HG03378 (cell line): Measurements from ENCODE around the gene HRH4.

ENCODE experiments used
- ATAC-seq: cut with Tn5 transposase; IDR thresholded peaks from one replicate; pipeline ENCODE4 v1.9.1; 2021; ENCODE audit warnings: mild to moderate bottlenecking, moderate library complexity; ENCODE audit not compliant: unreplicated experiment

Gene HRH4

DNA sequence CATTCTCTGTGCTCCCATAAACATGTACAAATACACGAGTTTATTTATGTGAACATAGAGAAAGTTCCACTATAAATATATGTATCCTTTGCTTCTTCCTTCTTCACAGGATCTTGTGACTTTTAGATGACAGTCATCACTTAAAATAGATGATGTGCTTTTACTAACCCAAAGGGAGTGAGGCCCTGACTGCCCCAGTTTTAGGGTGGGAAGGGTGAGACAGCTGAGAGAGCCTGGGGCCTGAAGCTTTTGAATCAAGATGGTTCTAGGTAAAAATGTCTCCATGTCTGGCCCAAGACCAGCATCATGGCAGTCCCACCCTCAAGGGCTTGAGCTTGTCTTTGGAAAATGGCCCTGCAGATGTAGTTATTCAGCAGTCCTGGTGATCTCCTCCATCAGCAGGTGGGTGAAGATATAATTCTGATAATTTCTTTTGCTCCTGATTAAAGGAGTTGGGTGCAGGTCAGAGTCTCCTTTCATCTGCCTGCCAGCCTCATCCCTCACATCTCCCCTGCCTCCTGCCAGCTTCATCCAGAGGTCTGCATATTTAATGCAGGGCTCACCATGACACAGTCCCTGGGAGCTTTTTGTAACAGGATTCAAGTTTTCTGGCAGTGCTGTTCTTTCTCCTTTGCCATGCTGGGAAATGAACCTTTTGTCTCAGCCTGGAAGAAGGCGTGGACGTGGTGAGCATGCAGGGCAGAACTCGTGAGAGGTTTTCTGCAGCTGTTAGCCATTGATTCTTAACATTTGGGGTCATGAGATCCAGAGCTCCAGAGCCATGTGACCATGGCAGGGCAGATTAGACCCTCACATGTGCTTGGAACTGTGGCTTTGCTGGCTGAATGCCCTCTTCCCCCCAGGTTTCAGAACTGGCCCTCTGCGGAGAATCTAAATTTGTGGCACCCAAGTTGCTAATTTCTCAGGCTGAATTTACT is 2.7 kb downstream of the HRH4 start:
- no peak for ATAC-seq

- ATAC-seq = no peak
Observed at GRCh38 chr18:24465486-24465885, 5.0 kb downstream of the HRH4 start.

DNA sequence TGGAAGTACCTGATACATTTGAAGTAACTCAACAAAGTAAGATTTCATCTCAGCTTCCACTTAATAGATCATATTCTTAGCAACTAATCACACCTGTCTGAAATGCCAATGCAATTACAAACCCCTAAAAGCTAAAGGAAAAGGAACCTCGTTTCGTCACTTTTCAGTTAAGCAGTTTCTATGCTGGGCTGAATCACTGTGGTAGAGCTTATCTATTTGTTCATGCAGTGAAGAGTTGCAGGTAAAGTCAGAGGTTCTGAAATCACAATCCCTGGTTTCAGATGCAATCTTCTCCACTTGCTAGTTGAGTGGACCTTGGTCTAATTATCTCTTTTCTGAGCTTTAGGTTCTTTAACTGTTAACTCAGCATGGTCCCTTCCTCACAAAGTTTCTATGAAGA is 6.3 kb downstream of the HRH4 start:
- ATAC-seq = no peak

DNA sequence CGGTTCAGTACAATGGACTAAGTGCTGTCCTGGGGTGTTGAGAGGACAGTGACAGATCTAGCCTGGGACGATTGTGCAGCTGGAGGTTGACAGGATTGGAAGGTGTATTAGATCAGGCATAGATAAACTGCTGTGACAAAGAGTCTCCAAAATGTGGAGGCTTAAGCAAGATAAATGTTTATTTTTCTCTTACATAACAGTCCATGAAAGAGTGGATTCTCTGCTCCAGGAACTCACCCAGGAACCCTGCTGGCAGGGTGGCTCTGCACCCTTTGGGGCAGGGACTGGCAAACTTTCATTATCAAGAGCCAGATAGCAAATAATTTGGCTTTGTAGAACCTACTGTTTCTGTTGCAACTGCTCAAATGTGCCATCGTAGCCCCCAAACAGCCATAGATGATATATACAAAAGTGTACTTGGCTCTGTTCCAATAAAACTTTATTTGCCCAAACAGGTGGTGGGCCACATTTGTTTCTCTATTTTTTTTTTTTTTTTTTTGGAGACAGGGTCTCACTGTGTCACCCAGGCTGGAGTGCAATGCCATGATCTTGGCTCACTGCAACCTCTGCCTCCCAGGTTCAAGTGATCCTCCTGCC is 9.7 kb downstream of the HRH4 start:
- ATAC-seq = no peak

GRCh38 chr18:24470805-24471204 is 10.4 kb downstream of the HRH4 start:
- no peak for ATAC-seq

DNA sequence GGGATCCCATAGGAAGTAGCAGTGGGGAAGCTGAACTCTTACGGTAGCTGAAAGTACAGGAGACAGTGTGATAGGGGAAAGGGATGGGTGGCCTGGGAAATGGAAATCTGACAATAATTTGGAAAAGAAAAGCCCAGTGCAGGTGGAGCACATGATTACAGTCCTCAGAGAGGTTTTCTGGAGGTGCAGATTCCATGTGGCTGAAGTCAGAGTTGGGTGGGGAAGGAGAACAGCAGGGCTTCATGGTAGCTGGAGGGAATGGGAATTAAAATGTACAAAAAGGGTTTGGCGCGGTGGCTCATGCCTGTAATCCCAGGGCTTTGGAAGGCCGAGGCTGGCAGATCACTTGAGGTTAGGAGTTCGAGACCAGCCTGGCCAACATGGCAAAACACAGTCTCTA is 12.2 kb downstream of the HRH4 start:
- ATAC-seq = no peak

- no peak for ATAC-seq
Observed at GRCh38 chr18:24474406-24474805, 14.0 kb downstream of the HRH4 start.

DNA sequence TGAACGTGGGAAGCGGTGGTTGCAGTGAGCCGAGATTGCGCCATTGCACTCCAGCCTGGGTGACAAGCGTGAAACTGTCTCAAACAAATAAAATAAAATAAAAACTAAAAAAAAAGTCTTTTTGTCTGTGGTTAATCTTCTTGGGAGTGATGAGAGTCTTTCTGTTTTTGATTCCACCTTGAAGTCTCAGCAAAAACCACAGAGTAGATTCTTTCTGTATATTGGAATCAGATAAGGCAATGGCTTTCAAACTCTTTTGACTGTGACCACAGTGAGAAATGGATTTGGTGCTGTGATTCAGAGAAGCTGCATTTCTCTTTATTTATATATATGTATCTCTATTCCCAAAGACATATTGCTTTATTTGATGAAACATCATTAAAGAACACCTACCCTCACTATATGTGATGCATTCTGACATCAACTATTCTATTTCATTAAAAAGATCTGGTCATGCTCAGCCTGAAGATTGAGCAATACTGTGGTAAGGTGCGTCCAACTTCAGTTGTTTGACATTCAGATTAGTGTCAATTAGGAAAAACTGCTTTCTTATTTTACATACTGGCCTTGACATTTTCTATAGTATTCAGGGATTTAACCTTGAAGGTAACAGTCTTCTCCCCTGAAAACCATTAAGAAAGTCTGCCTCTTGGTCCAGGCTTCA is 15.6 kb downstream of the HRH4 start:
- no peak for ATAC-seq

DNA sequence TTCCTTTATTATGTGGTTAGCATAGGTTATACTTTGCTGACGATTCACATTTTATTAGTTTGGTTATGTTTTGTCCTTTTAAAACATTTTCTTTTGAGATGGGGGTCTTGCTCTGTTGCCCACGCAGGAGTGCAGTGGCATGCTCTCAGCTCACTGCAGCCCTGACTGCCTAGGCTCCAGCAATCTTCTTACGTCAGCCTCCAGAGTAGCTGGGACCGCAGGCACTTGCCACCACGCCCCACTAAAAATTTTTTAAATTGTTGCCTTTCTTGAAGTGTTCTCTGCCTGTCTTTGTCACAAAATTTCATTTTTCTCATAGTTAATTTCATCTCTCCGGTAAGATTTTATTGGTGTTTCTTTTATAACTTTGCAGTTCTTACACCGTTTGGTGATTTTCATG is 18.9 kb downstream of the HRH4 start:
- ATAC-seq = no peak

DNA sequence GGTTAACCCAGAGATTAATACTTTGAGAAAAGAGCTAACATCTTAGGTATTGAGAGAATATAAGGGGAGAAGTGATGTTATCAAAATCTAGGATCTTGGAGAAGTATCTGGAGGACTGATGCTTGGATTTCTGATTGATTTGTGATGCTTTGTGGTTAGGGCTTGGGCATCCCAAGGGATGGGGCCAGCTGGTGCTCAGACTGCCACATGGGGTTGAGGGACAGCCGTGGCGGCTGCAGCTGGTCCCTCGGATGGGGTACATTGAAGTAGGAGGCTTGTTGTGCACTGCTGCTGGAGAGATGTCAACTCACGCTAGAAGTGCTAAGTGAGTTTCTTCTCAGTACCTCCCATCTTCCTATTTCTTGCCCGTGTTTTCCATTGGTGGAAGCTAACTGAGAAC is 22.4 kb downstream of the HRH4 start:
- no peak for ATAC-seq

DNA sequence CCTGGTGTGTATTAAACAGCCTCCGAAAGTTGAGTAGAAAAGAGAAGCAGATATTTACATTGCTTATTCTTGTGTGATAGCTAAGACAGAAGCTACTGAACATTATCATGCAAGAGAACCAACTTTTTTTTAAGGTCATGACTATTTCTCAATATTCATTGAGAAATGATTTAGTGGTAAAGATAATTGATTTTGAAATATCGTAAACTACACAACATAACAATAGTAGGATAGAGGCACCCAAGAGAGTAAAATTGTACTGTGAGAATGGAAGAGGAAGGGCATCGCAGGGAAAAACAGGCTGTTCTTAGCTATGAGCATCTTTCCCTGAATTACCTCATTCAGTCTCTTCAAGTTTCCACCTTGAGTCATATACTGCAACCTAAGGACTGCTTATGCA is 25.2 kb downstream of the HRH4 start:
- ATAC-seq = no peak

- ATAC-seq = no peak
Observed at GRCh38 chr18:24486684-24487083, 26.2 kb downstream of the HRH4 start.

DNA sequence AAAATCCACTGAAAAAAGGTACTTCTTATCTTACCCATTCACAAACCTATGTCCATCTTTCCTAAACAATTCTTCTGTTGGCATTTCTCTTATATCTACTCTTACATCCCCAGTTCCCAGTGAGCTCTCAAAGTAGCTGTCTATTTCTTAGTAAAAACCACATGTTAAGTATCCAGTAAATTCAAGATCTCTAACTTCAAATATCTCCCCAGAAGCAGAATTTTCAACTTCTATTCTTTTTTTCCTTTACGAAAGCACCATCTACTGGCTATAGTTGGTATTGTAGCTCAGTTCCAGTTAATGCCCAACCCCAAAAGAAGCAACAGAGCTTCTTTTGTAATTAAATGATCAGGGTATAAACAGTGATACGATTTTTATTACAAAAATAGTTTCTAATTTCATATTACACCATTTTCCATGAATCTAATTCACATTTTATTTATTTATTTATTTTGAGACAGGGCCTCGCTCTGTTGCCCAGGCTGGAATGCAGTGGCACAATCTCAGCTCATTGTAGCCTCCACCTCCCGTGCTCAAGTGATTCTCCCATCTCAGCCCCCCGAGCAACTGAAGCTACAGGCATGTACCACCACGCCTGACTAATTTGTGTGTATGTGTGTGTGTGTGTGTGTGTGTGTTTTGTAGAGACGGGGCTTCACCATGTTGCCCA is 28.5 kb downstream of the HRH4 start:
- ATAC-seq = no peak

GRCh38 chr18:24490539-24490938 is 30.1 kb downstream of the HRH4 start:
- no peak for ATAC-seq

DNA sequence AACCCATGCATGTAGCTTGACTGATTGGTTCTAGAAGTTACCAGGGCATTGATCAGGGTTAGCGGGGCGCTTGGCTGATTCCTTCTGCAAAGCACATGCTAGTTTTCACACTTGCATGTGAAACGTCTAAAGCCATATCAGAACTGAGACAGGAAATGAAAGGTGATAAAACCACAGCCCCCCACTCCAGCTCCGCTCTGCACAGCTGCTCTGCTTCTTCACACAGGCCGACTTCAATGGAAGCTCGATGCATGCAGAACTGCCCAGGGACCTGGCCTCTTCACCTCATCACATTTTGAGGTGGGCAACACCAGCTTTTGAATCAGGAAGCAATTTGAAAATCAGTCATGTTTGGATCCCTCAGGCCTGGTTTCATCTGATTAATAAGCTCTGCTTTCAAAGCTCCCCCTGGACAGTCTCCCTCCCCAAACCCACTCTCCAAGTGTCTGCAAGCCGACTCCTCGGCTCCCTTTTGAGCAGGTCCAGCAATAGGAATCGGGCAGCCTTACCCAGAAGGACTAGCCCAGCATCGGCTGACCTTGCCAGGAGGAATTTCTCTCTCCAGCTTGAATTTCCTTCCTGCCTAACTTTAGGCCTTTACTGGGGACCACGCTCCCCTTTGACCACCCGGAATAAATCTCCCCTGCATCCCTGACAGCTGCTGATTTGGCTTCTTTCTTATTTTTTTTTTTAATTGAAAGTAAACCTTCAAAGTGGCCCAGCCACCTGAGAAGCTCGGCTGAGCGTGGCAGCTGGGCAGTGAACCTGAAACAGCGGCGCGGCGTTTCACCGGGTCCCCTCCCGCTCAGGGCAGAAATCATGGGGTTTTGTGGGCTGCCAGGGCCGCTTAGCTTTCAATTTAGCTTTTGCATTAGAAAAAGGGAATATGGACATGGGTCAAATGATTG is 31.7 kb downstream of the HRH4 start:
- peak; percentile 84 for ATAC-seq

DNA sequence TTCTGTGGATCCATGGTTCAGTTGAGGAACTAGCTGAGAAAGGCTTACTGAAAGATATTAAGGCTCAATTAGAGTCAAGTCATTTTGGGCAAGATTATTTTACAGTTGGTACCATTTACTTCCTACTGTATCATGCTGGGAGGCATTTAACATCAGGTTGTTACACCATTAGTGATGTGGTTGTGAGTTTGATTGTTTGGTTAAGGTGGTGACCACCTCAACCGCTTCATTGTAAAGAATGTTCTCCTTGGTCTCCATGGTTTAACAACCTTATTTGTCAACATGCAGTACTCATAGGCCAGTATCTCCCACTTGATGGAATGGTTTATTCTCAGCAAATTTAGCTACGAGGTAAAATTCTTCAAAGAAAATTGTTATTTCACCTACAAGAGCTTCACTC is 34.1 kb downstream of the HRH4 start:
- no peak for ATAC-seq

DNA sequence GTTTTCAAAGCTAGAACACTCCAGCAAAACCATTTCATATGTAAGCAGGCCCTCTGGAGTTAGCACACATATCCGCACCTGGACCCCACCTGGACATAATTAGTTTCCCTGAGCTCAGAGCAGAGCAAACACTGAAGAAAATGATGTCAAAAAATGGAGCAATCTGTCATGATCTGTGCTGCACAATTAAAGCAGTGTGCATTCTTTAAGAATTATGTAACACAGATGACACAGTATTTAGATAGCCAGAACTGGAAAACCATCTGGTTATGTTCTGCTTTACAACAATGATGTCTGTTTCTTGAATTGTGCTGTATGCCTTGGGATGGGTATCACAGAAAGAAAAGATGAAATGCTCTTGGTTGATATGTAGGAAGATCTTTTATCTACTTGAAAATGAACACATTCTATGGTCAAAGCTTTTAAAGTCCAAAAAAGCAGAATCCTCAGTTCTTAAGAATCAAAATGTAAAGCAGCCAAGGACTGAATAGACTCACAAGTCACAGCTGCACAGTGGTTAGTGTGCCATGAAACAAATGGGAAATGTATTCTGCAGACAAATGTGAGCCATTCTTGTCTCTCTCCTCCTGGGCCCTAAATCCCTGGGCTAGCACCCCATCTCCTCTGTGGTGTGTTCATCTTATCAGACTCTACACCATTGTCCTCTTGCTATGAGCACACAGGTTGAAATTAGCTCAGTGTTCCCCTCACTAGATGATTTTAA is 36.8 kb downstream of the HRH4 start:
- no peak for ATAC-seq

DNA sequence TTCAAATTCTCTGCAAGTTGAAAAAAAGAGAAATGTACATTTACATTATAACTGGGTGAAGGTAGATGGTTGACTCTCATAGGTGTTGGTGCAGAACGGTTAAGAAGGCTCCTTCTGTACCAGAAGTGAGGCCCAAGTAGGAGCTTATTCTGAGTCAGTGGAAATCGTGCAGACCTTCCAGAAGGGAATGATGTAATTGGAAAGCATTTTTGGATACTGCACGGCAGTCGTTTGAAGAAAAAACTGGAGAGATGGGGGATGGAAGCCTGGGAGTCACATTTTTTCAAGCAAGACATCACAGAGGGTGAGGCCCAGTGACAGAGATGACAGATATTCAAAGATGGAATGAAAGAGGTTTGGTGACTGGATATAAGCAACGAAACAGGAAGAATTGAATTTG is 39.4 kb downstream of the HRH4 start:
- no peak for ATAC-seq

- no peak for ATAC-seq
Observed at GRCh38 chr18:24500217-24500616, 39.8 kb downstream of the HRH4 start.

DNA sequence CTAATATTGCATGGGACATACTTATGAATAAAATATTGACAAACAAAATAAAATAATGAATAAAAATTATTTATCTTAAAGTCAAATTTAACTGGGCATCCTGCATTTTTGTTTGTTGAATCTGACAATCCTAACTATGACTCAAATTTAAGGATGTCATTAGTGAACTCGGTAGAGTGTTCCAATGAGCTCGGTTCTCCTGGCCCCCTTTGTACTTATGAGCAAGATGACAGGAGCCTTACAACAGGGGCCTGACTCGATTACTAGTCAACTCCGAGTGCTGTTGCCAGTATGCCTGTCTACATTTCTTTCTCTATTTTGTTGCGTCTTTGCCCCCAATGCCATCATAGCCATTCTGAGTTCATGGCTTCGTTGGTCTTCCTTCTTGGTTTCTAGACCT is 40.3 kb downstream of the HRH4 start:
- no peak for ATAC-seq
